HG03457 (cell line): ENCODE measurements around the gene CIZ1.

Source experiments
- ATAC-seq: cut with Tn5 transposase; IDR thresholded peaks from one replicate; pipeline ENCODE4 v1.9.1; 2021; ENCODE audit warnings: moderate number of reproducible peaks; ENCODE audit not compliant: unreplicated experiment

The CIZ1 gene

DNA sequence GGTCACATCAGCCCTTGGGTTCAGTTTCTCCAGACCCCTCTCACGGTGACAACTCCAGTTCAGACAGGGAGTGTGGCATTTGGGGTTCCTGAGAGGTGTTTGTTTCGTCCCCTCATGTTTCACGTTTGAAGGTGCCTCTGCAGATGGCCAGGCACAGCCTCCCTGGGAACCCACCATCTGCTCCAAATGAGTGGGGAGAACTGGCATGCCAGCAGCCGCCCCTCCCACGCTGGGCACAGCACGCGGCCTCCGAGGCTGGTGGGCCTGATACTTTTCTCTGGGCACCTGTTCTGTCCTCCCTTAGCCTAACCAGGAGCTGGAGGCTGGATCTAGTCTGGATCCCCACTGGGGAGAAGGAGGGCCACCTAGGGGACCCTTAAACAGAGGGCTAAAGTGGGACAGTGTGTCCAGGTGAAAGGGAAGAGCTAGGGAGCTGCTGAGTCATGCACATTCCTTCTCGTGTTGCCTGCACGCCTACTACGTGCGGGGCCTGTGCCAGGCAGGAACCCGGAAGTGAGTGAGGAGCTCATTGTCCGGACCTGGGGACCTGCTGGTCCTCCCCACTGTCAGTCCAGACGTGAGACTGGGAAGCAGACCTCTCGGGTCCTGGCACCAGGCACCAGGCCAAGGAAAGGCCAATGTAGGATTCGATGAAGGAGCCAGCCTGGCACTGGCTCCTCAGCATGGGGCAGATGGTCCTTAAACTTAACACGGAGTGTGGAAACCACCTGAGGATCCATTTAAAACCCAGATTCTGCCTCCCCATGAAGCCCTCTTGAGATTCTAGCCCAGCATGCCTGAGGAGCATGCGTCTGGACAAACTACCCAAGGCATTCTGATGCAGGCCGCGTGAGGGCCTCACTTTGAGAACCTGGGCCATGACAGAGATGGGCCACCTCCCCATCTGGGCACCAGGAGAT is 23.5 kb upstream of the CIZ1 start:
- ATAC-seq, result no peak

DNA sequence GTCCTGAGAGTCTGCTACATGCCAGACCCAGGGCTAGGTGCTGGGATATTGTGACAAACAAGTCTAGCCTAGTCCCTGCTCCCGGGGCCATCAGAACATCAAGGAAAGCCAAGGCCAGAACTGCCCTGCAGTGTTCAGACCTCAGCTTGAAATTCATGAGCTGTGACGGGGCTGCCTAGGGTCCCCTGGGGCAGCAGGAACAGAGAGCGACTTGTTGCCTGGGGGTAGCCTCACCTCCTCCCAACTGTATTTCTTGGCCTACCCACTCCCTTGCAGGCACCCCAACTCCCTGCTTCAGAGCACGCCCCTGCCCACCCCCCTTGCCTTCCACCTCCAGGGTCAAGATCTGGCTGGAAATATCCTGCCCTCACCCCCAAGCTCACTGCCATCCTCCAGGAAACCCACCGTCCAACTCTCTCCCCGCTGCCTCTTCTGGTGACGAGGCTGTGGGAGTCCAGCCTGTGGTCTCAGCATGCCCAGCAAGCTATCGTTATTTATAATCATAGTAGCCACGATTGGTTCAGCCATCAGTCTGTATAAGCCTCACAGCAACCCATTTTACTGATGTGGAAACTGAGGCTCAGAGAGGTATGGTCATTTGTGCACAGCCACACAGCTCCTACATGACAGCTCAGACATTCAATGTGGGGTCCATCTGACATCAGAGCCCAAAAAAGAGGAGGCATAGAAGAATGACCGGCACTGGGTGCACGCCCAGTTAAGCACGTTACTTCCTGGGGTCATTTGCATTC is 22.6 kb upstream of the CIZ1 start:
- no peak for ATAC-seq

DNA sequence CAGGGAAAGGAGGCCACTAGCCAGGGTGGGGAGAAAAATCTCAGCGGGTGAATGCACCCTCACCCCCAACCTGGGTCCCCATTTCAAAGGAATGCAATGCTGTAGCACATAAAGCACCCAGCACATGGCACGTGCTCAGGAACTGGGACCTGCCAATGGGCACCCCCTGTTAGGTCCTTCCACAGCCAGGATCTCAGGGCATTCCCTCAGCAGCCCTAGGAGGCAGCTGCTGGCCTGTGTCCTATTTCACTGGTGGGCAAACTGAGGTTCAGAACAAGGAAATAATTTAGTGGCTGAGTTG is 20.6 kb upstream of the CIZ1 start:
- no peak for ATAC-seq

DNA sequence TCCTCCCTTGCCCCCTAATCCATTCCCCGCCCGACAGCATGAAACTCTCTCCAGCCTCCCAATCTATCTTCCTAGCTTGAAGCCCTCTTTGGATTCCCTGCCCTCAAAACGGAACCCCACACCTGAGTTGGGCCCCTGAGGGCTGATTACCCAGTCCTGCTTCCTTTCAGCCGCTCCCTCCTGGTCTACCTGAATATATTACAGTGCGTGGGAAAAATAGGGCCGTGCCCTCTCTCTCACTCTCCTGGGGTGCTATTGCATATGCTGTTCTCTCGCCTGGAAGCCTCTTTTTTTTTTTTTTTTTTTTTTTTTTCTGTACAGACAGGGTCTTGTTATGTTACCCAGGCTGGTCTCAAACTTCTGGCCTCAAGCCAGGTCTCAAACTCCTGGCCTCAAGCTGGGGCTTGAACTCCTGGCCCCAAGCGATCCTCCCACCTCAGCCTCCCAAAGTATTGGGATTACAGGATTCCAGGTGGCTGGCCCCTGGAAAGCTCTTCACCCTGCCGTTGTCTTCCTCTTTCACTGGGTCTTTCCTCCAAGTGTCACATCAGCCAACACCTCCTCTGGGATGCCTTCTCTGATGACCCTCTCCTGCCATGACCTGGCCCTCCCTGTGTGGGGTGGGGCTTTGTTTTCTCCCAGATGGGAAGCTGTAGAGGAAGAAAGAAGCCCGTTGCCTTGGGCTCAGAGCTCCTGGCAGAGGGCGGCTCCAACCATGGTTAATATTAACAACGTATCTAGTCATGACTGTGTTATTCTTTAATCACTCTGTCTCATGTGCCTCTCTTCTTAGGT is 20.0 kb upstream of the CIZ1 start:
- no peak for ATAC-seq

DNA sequence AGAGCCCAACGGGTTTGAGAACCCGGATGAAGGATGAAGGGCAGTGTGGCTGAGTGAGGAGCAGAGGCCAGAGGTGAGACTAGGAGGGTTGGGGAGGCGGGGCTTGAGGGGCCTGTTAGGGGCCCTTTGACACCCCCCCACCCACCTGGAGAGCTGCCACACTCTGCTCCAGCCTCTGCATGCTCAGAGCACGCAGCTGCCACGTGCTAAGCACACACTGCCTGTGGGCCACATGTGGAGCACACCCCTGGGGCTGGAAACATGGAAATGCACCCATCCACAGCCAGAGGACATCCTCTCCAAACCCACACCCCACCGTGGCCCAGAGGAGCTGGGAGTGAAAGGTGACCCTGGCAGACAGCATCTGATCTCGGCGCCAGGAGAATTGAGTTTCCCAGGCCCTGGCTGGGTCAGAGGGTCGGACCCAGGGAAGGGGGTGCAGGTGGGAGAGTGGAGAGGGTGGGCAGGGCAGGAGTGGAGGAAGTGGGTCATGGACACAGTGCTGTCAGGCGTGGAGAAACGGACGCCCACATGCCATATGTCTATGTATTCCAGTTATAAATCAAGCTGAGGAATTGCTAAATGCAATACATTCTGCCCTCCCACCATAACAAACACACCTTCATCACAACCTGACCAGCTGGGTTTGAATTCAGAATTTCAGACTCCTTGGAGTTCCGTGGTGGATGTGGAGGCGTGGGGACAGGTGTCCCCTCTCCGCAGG is 17.7 kb upstream of the CIZ1 start:
- no peak for ATAC-seq

DNA sequence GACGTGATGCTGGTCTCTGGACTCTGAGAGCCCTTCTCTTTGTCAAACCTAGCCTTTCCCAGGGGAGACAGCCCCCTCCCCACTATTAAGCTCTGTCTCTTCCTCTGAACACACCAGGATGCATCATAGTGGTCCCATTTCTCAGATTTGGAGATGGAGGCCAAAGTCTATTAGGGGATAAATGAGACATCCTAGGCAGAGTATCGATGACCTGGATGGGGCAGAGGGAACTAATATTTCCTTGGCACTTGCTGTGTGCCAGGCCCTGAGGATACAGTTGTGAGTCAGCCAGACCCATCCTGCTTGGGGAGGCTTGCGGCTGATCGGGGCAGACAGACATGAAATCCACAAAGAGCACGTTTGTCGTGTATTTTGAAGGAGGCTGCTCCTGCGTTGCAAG is 17.0 kb upstream of the CIZ1 start:
- no peak for ATAC-seq

DNA sequence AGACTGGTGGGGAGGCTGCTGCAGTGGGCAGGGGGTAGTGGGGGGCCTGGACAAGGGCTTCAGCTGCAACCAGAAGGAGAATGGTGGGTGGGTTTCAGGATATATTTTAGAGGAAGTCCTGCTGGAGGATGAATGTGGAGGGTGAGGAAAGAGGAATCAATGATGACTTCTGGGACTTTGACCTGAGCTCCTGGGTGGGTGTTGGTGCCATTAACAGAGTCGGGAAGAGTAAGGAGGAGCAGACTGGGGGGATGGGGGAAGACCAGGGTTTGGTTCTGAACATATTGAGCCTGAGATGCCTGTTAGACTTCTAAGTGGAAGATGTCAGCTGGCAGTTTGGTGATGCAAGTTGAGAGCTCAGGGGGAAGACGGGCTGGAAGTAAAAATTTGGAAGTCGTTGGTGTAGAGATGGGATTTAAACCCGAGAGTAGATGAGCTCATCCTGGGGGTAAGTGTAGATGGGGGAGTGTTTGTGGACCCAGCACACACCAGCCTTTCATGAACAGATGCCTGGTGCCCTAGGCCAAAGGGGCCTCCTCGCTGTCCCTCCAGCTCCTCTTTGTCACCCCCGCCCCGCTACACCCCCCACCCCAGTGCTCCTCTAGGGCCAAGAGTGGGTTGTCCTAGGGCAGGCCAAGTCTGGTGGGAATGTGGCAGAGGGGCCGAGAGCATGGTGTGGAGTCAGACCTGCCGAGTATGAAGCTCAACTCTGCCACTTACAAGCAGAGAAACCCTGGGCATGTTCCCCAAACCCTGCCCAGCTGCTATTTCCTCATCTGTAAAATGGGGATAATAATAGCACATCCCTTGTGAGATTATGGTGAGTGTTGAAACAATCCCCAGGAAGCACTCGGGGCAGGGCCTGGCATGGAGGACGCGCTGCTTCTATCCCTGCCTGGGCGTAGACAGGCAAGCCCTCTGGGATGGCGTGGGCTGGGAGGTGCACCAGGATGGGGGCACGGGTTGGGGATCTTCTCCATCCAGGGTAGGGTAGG is 15.8 kb upstream of the CIZ1 start:
- ATAC-seq, result no peak

DNA sequence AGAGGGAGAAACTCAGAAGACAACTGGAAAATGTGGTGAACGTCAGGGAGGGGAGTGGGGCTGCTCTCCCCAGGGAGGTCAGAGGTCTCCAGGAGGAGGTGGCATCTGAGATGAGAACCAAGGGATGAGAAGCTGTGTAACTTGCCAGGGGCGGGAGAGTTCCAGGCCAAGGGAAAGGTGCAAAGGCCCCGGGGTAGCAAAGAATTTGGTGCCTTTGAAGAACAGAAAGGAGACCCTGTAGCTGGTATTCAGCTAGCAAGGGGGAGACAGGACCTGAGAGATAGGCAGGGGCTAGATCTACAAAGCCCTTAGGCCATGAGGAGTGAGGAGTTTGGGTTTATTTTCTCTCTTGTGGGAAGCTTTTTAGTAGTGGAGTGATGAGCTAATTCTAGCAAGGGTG is 15.1 kb upstream of the CIZ1 start:
- ATAC-seq, result no peak

DNA sequence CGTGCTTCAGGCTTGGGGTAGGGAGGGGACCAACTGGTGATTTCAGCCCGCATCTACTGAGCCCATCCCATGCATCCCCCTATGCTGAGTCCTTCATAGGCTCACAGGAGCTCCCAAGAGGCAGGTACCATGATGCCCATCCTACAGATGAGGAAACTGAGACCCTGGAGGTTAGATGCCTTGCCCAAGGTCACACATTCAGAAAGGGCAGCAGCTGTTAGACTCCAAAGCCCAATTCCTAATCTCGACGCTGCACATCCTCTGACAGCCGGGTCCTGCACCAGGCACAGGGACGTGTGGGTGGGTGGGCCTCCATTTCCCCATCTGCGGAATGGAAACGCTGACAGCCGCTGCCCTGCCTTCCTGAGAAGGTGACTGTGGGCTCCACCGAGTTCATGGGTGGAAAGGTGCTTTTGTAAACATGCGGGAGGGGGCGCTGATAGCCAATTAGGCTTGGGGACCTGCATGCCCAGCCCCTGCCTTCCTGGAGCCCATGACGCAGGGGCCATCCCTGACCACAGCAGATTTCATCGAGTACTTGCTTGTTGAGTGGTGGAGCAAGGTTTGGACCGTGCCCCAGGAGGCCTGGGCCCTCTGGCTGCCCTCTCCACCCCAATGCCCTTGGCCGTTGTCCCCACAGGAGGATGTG is 14.0 kb upstream of the CIZ1 start:
- no peak for ATAC-seq

DNA sequence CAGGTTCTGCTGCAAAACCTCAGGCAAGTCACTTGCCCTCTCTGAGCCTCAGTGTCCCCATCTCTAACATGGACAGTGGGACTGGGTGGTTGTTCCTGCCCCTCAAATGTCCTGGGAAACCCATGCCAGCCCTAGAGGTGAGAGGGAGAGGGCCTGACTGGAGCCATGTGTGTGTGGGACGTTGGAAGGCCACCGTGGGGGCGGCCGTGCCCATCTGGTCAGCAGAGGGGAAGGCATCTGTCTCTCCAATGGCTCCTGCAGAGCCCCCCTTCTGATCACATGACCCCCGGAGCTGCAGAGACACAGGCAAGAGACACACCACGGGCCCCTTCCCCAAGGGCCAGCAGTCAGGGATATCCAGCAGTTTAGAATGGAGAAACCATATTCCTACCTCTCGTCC is 13.5 kb upstream of the CIZ1 start:
- ATAC-seq, result no peak

DNA sequence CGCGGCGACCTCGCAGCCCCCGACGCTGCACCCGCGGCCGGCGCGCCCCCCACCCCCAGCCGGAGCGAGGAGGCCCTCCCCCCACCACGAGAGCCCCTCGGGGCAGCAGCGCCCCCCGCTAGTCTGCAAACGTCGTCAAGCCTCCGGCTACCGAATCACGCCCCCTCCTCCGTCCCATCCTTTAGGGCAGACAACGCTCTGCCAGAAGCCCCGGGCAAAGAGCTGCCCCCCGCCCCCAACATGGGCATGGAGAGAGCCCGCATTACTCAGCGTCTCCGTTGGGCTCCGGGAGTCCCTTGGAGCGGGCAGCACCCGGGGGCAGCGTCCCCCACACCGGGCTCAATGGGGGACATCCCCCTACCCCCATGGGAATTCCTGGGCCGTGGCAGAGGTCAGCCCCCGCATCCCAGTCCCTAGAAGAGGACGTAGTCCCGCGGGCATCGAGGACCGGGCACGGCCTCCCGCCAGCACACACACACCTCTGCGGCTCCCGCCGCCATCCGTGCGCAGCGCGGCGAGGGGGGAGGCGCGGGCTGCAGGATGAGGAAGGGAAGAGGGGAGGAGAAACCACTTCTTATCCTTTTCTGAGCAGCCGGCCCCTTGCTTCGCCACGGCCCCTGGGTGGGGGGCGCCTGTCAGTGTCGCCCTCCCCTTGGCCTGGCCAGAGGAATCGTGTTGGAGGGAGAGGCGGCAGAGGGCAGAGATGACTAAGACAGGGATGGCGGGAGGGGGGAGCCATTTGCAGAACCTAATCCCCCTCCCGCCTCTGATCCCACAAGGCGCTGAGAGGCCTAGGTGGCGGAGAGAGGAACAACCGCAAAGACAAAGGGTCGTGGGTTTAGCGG is 12.6 kb upstream of the CIZ1 start:
- no peak for ATAC-seq

DNA sequence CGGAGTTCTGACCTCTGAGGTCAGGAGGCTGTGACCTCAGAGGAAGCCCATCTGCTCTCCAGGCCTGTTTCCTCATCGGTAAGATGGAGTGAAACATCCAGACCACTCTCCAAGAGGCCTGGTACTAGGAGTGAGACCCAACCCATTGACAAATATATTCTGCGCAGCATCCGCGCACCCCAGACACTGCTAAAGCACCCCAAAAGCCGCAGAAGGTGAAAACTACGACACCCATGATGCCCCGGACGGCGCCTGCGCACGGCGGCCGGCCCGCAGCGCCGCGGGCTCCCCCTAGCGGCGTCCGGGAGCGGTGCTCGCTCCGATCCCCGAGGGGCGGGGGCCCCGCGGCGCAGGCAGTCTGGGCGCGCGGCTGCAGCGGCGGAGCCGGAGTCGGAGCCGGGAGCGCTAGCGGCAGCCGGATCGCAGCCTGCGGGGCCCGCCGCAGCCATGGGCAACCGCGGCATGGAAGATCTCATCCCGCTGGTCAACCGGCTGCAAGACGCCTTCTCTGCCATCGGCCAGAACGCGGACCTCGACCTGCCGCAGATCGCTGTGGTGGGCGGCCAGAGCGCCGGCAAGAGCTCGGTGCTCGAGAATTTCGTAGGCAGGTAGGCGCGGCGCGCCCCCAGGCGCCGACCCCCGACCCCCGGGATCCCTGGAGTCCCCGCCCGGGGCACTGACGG is 11.8 kb upstream of the CIZ1 start, which contains the start of gene DNM1:
Gene DNM1 (plus strand): TSS at position 356 of the 683 bp plus-strand sequence. CDS start 92 bp downstream, at position 448.
- ATAC-seq, result no peak

DNA sequence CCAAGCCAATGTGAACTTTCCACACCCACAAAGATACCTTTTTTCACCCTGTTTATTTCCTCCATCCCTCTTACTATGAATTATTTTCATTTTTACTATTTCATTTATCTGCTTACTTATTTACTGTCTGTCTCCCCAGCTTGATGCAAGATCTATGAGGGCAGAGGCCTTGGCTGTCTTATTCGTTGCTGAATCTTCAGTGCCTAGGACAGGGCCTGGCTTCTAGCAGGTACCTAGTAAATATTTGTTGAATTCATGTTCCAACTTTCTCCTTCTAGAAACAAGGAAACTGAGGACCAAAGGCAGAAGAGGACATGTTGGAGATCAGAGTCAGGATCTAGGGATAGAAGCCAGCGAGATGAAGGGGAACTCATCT is 11.3 kb upstream of the CIZ1 start:
- ATAC-seq, result no peak

DNA sequence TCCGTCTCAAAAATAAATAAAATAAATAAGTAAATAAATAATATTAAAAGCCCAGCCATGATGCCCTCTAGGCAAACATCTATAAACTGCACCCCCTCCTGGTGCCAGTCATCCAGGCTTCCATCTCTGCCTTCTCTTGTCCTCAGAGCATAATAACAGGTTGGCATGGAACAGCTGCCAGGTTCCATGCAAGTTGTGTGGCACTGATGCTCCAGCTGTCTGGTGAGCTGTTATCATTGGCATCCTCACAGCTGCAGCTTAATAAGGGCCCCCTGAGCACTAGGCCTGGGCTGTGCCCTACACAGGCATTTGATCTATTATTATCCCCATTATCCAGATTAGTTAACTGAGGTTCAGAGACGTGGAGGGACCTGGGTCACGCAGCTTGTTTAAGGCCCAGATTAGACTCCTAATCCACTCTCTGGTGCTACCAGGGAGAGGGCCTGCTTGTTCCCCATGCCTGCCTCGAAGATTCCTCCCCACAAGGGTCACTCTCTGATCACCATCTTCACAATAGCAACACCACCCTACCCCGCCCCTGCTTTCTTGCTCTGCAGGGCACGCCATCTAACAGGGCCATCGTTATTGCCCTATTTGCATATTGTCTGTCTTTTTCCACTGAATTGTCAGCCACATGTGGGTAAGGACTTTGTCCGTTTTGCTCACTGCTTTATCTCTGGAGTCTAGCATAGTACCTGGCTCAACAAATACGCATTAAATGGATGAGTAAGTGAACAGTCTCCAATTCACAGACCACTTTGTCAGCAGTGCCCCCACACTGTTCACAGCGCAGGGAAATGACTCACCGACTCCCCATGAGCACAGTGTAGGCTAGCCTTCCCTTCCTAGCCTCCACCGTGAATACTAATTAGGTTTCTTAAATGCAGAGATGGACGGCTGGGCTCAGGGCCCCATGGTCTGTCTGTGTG is 10.3 kb upstream of the CIZ1 start:
- no peak for ATAC-seq

DNA sequence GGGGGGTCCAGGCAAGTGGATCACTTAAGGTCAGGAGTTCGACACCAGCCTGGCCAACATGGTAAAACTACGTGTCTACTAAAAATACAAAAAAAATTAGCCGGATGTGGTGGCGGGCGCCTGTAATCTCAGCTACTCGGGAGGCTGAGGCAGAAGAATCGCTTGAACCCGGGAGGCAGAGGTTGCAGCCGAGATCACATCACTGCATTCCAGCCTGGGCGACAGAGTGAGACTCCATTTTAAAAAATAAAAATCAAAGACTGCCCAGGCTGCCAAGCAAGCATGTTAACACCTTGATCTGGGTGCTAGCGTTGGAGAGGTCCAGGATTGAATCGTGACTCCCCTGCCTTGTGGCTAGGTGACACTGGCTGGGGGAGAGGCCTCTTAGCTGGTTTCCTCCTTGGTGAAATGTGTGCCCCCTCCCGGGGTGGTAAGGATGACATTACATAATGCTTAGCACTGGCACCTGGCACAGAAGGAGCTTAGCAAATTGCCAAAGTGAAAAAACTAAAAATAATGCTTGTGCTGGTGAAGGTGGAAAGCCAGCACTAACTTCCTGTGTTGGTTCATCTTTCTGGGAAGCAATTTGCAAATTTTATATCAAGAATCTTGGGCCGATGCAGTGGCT is 2.2 kb upstream of the CIZ1 start:
- no peak for ATAC-seq
